GM12878 (cell line): Measurements from ENCODE around the gene PLA2G4A. TPM values are rescaled to one million over a fixed set of nuclear protein-coding genes. Genes with fewer than 3 reads are reported as not detected.

ENCODE experiments used
- ATAC-seq: fragments of 200-7000 bp; cut with Tn5 transposase; 3 replicates; pipeline ENCODE4 v1.9.1; 2020; ENCODE audit warnings: mild to moderate bottlenecking, moderate library complexity
- BruUV-seq: library from RNA; stranded (reverse); fragments of 400-500 nt; replicated peaks from 2 replicates; lab custom pipeline; 2021; lab: Mats Ljungman, UMichigan
- CTCF ChIA-PET: fragments of 300-600 bp; sonication (Branson Sonifier 250); formaldehyde crosslinking; extraction: SDS; loops from one replicate; lab custom pipeline; 2021; ENCODE audit warnings: inconsistent platforms; lab: Yijun Ruan, JAX
- POLR2A ChIA-PET: fragments of 350-600 bp; formaldehyde crosslinking; extraction: SDS; loops from one replicate; lab custom pipeline; 2021; ENCODE audit warnings: inconsistent platforms; lab: Charles Lee
- RAD21 ChIA-PET: fragments of 300-600 bp; sonication (Branson Sonifier 250); formaldehyde crosslinking; loops from one replicate; lab custom pipeline; 2023; ENCODE audit warnings: antibody characterized with exemption; ENCODE audit not compliant: unreplicated experiment; lab: Charles Lee
- SMC1A ChIA-PET: fragments of 300-600 bp; sonication (Branson Sonifier 250); formaldehyde crosslinking; loops from one replicate; lab custom pipeline; 2023; ENCODE audit not compliant: unreplicated experiment, uncharacterized antibody; lab: Charles Lee
- DNase-seq: peaks from one replicate; pipeline ENCODE4 v3.0.0-alpha.2; 2011; ENCODE audit warnings: low read depth, low spot score
- FAIRE-seq: peaks from 3 replicates; lab custom pipeline; 2011; peaks lifted over from hg19 to GRCh38; lab: Jason Lieb, UNC
- H2AFZ ChIP-seq: 2 replicates; pipeline ENCODE4 v1.6.0; 2011; ENCODE audit warnings: low read depth, low read length, control low read depth; ENCODE audit not compliant: control insufficient read depth
- H3K27ac ChIP-seq: 2 replicates; pipeline ENCODE4 v1.5.1; 2011; ENCODE audit warnings: control low read depth; ENCODE audit not compliant: control insufficient read depth, insufficient read depth
- H3K27me3 ChIP-seq, 2 experiments: replicated peaks in 1 of 2; 2 replicates each; pipeline versions ENCODE4 v1.6.0 to v1.6.1; 2011; ENCODE audit warnings: low read length in 1 of 2; ENCODE audit not compliant: control insufficient read depth in 2 of 2, insufficient read depth in 2 of 2
- H3K36me3 ChIP-seq, 2 experiments: 2 replicates each; pipeline ENCODE4 v1.5.1; 2011; ENCODE audit warnings: low read length in 1 of 2; ENCODE audit not compliant: control insufficient read depth in 2 of 2, insufficient read depth in 2 of 2
- H3K4me1 ChIP-seq: 2 replicates; pipeline ENCODE4 v1.6.1; 2011; ENCODE audit warnings: mild to moderate bottlenecking, low read length, moderate library complexity, mixed read lengths; ENCODE audit not compliant: control insufficient read depth, insufficient read depth
- H3K4me2 ChIP-seq: 2 replicates; pipeline ENCODE4 v1.6.0; 2011; ENCODE audit warnings: control low read depth; ENCODE audit not compliant: control insufficient read depth, insufficient read depth
- H3K4me3 ChIP-seq: fragments of 200-600 bp; sonication (generic); 2 replicates; pipeline ENCODE4 v1.5.1; 2016
- H3K79me2 ChIP-seq: 2 replicates; pipeline ENCODE4 v1.6.0; 2011; ENCODE audit warnings: low read length; ENCODE audit not compliant: control insufficient read depth, insufficient read depth
- H3K9ac ChIP-seq: 2 replicates; pipeline ENCODE4 v1.8.0; 2011; ENCODE audit warnings: low read length, control low read depth, mixed read lengths; ENCODE audit not compliant: control insufficient read depth, insufficient read depth
- H3K9me3 ChIP-seq: replicated peaks from 3 replicates; pipeline ENCODE4 v1.5.1; 2011; ENCODE audit warnings: mild to moderate bottlenecking, low read length; ENCODE audit not compliant: control insufficient read depth, insufficient read depth
- H4K20me1 ChIP-seq: 2 replicates; pipeline ENCODE4 v1.6.0; 2011; ENCODE audit not compliant: control insufficient read depth, insufficient read depth
- ATF3 ChIP-seq: IDR thresholded peaks from 2 replicates; pipeline ENCODE4 v1.6.1; 2011; ENCODE audit warnings: low read depth, mild to moderate bottlenecking, low read length, moderate library complexity, borderline replicate concordance; ENCODE audit errors: extremely low read depth
- BCL11A ChIP-seq: IDR thresholded peaks from 2 replicates; pipeline ENCODE4 v1.6.1; 2011; ENCODE audit warnings: low read depth, low read length
- EP300 ChIP-seq, 2 experiments: fragments of 150-350 bp in 1 of 2; IDR thresholded peaks; 2 replicates each; pipeline ENCODE4 v1.6.1; 2011 to 2012; ENCODE audit warnings: low read depth in 2 of 2, low read length in 2 of 2, borderline replicate concordance in 1 of 2, improper control_type of control experiment in 1 of 2, inconsistent platforms in 1 of 2; ENCODE audit not compliant: control insufficient read depth in 1 of 2
- ETV6 ChIP-seq, 2 experiments: fragments of 450-650 bp in 1 of 2; IDR thresholded peaks in 1 of 2; conservative IDR thresholded peaks in 1 of 2; 2 replicates each; pipeline ENCODE4 v1.6.1; 2014; ENCODE audit warnings: antibody characterized with exemption in 1 of 2, borderline replicate concordance in 1 of 2, low read depth in 1 of 2, mild to moderate bottlenecking in 1 of 2, moderate library complexity in 1 of 2
- FOS ChIP-seq: IDR thresholded peaks from 3 replicates; pipeline ENCODE4 v1.6.1; 2011; ENCODE audit warnings: borderline replicate concordance; ENCODE audit not compliant: insufficient read length; ENCODE audit errors: extremely low read depth
- FOXK2 ChIP-seq: fragments of 450-650 bp; IDR thresholded peaks from 2 replicates; pipeline ENCODE4 v1.6.1; 2017; ENCODE audit warnings: mild to moderate bottlenecking, moderate library complexity
- FOXM1 ChIP-seq: IDR thresholded peaks from 2 replicates; pipeline ENCODE4 v1.6.1; 2012; ENCODE audit warnings: low read depth, mild to moderate bottlenecking, inconsistent platforms, low read length, moderate library complexity
- GATAD2B ChIP-seq: fragments of 450-650 bp; conservative IDR thresholded peaks from 2 replicates; pipeline ENCODE4 v1.6.1; 2017; ENCODE audit warnings: low read depth, mild to moderate bottlenecking, moderate library complexity
- HCFC1 ChIP-seq: fragments of 150-350 bp; IDR thresholded peaks from 2 replicates; pipeline ENCODE4 v1.6.1; 2014; ENCODE audit warnings: low read length
- JUND ChIP-seq: IDR thresholded peaks from 2 replicates; pipeline ENCODE4 v1.6.1; 2012; ENCODE audit warnings: low read depth, mild to moderate bottlenecking, low read length, improper control_type of control experiment, moderate library complexity
- MEF2A ChIP-seq: IDR thresholded peaks from 2 replicates; pipeline ENCODE4 v1.6.1; 2011; ENCODE audit warnings: low read depth, mild to moderate bottlenecking, low read length, moderate library complexity; ENCODE audit not compliant: insufficient read depth
- MLLT1 ChIP-seq: fragments of 450-650 bp; IDR thresholded peaks from 2 replicates; pipeline ENCODE4 v1.6.1; 2016; ENCODE audit warnings: mild to moderate bottlenecking
- NBN ChIP-seq: fragments of 450-650 bp; IDR thresholded peaks from 2 replicates; pipeline ENCODE4 v1.6.1; 2016
- SIN3A ChIP-seq: IDR thresholded peaks from 2 replicates; pipeline ENCODE4 v1.6.1; 2012; ENCODE audit warnings: low read depth, low read length, improper control_type of control experiment
- STAT1 ChIP-seq: fragments of 450-650 bp; conservative IDR thresholded peaks from 2 replicates; pipeline ENCODE4 v1.6.1; 2014; ENCODE audit warnings: antibody characterized with exemption, mild to moderate bottlenecking
- TARDBP ChIP-seq: IDR thresholded peaks from 2 replicates; pipeline ENCODE4 v1.6.1; 2016; ENCODE audit warnings: borderline replicate concordance
- WGBS: methylation state at CpG from one replicate; pipeline ENCODE4 v1.1.6; 2016; ENCODE audit warnings: low lambda C conversion rate; ENCODE audit not compliant: insufficient replicate concordance, insufficient coverage; ENCODE audit errors: missing lambda C conversion rate; 5-methylcytosine and 5-hydroxymethylcytosine counted together
- in situ Hi-C: fragments of 300-500 bp; cut with MboI; formaldehyde crosslinking; loops from 9 replicates; pipeline ENCODE4 v1.14.3; 2018; ENCODE audit warnings: mixed read lengths
- intact Hi-C: fragments of 100-400 bp; cut with micrococcal nuclease; formaldehyde crosslinking; loops from one replicate; pipeline ENCODE4 v1.14.2; 2022; ENCODE audit not compliant: unreplicated experiment
- polyA plus RNA-seq, 11 experiments: library from polyadenylated mRNA; depleted of rRNA in 4 of 11; unstranded in 6 of 11; stranded (reverse) in 5 of 11; fragments of >200 nt; fragmentation: Nextera tagmentation in 4 of 11; fragmentation: Illumina TruSeq in 1 of 11; extraction: Ambion mirVana in 4 of 11; extraction: Trizol in 1 of 11; gene quantifications; 1 replicate in 1 of 11; 2 replicates in 10 of 11; pipeline versions ENCODE4 v1.2.1 to v1.2.3, GENCODE V29; 2011 to 2016; ENCODE audit warnings: inconsistent platforms in 2 of 11, missing spikeins in 2 of 11, low read depth in 1 of 11
- total RNA-seq, 4 experiments: library from RNA; depleted of rRNA in 3 of 4; stranded (reverse); fragments of >200 nt in 3 of 4; fragmentation: Illumina TruSeq in 1 of 4; extraction: Trizol in 1 of 4; gene quantifications; 2 replicates each; pipeline versions ENCODE4 v1.2.1 to v1.2.3, GENCODE V29; 2013 to 2021
- TF ChIP-seq, protein P1 (sequence below): fragments of 450-650 bp; IDR thresholded peaks from 2 replicates; pipeline ENCODE4 v1.6.1; 2018; ENCODE audit warnings: borderline replicate concordance, mild to moderate bottlenecking; ENCODE audit not compliant: partially characterized antibody
- TF ChIP-seq, protein P2 (sequence below): fragments of 450-650 bp; IDR thresholded peaks from 2 replicates; pipeline ENCODE4 v1.6.1; 2017; ENCODE audit warnings: low read depth, mild to moderate bottlenecking, moderate library complexity

The PLA2G4A gene
- total and polyA plus RNA-seq, 10 of the 15 experiments (the other 5 are each of a cell fraction or from before 2014, with no cell fraction given): 0.70 to 3.3 (median 1.5) TPM; not detected in 1

- ATAC-seq (peak; percentile 56), DNase-seq (no peak), FAIRE-seq (no peak)
- CTCF ChIA-PET: interaction anchor here (1.1 kb wide), 1 partner anchor 390 kb away, joined by 3 read pairs; no protein-coding TSS in a partner anchor
- POLR2A ChIA-PET: no interaction called here
- no TSS peak for BruUV-seq
- no peak overlapping the region for H2AFZ ChIP-seq
- H3K36me3 ChIP-seq: no peaks in the 10 kb centered on the region
- SMC1A ChIA-PET: interaction anchor here (0.7 to 1.5 kb wide), 3 partner anchors 9 to 591 kb away, joined by 3 to 5 read pairs (median 3); no protein-coding TSS in a partner anchor
- no peak overlapping the region for H3K4me2 ChIP-seq
- no peak overlapping the region for H3K4me3 ChIP-seq
- in situ Hi-C loops (no loop called here), intact Hi-C loops (no loop called here)
- no peaks in the 10 kb centered on the region for H3K4me1 ChIP-seq
- 33% methylated on average over 1 of the region's 1 CpG for WGBS
- no peak overlapping the region for H3K27ac ChIP-seq
- RAD21 ChIA-PET: no interaction called here
- H3K9me3 ChIP-seq: no peaks in the 10 kb centered on the region
- H3K27me3 ChIP-seq: no peaks in the 10 kb centered on the region
- H3K79me2 ChIP-seq: no peaks in the 10 kb centered on the region
- H4K20me1 ChIP-seq: no peaks in the 10 kb centered on the region
- TF ChIP-seq ETV6 (conservative IDR thresholded peaks at IDR 0.05 in 1 of 2, IDR thresholded peaks at IDR 0.05 in 1 of 2; ENCODE audit: borderline replicate concordance in 1 of 2, low read depth in 1 of 2): no peak
- TF ChIP-seq, protein P1, sequence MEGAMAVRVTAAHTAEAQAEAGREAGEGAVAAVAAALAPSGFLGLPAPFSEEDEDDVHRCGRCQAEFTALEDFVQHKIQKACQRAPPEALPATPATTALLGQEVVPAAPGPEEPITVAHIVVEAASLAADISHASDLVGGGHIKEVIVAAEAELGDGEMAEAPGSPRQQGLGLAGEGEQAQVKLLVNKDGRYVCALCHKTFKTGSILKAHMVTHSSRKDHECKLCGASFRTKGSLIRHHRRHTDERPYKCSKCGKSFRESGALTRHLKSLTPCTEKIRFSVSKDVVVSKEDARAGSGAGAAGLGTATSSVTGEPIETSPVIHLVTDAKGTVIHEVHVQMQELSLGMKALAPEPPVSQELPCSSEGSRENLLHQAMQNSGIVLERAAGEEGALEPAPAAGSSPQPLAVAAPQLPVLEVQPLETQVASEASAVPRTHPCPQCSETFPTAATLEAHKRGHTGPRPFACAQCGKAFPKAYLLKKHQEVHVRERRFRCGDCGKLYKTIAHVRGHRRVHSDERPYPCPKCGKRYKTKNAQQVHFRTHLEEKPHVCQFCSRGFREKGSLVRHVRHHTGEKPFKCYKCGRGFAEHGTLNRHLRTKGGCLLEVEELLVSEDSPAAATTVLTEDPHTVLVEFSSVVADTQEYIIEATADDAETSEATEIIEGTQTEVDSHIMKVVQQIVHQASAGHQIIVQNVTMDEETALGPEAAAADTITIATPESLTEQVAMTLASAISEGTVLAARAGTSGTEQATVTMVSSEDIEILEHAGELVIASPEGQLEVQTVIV: no peak
- TF ChIP-seq, protein P2, sequence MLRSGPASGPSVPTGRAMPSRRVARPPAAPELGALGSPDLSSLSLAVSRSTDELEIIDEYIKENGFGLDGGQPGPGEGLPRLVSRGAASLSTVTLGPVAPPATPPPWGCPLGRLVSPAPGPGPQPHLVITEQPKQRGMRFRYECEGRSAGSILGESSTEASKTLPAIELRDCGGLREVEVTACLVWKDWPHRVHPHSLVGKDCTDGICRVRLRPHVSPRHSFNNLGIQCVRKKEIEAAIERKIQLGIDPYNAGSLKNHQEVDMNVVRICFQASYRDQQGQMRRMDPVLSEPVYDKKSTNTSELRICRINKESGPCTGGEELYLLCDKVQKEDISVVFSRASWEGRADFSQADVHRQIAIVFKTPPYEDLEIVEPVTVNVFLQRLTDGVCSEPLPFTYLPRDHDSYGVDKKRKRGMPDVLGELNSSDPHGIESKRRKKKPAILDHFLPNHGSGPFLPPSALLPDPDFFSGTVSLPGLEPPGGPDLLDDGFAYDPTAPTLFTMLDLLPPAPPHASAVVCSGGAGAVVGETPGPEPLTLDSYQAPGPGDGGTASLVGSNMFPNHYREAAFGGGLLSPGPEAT: no peak
- no peak for TF ChIP-seq SIN3A
- no peak for TF ChIP-seq FOXK2
- no peak for TF ChIP-seq NBN
- TF ChIP-seq MLLT1: no peak
- TF ChIP-seq EP300 (IDR thresholded peaks at IDR 0.05; ENCODE audit: borderline replicate concordance in 1 of 2, control insufficient read depth in 1 of 2, low read depth in 2 of 2, low read length in 2 of 2): no peak
- TF ChIP-seq FOS: no peak
- TF ChIP-seq TARDBP: no peak
- TF ChIP-seq BCL11A: no peak
- TF ChIP-seq MEF2A: no peak
- TF ChIP-seq FOXM1: no peak
- no peak for TF ChIP-seq ATF3
- no peak for TF ChIP-seq STAT1
- TF ChIP-seq GATAD2B: no peak
- no peak for TF ChIP-seq JUND
- no peak for TF ChIP-seq HCFC1
- no peak overlapping the region for H3K9ac ChIP-seq
Measured at GRCh38 chr1:186994897-186995296, 166.1 kb downstream of the PLA2G4A start.
